ENCODE measurements around the gene NRG3. TPM values are rescaled to one million over a fixed set of nuclear protein-coding genes. Genes with fewer than 3 reads are reported as not detected.

Gene NRG3
- total RNA-seq, 2 experiments from 2014 or later = not detected

DNA sequence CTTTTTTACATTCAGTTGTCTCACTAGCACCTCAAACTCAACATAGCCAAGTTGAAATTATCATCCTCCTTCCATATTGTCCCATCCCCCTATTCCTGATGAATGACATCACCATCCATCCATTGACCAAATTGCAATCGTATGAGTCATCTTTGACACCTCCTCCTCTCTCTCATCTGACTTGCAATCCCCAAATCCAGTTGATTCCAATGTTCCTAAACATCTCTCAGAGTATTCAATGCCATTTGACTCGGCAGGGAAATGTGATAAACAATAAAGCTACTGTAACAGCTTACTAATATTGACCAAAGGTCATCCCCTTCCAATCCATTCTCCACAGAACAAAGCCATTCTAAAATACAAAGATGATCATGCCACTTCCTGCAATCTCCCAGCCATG, 1047.8 kb downstream of the NRG3 start:
- POLR2A ChIA-PET = no interaction called here
- TF ChIP-seq CTCF (conservative IDR thresholded peaks at IDR 0.05; ENCODE audit: low read length) = no peak
- no peak for TF ChIP-seq EZH2phosphoT487 (IDR thresholded peaks at IDR 0.05; ENCODE audit: borderline replicate concordance, low read depth, low read length)
- no peaks in the 10 kb centered on the region for H3K4me1 ChIP-seq (ENCODE audit: insufficient read depth, low read length, poor library complexity, severe bottlenecking)
- BruUV-seq (replicated peaks) = no TSS peak
- no peaks in the 10 kb centered on the region for H3K36me3 ChIP-seq (ENCODE audit: insufficient read depth, low read length)
- no peak overlapping the region for H3K4me2 ChIP-seq (ENCODE audit: low read length)
- H3K4me3 ChIP-seq (ENCODE audit: low read depth, low read length, poor library complexity, severe bottlenecking) = no peak overlapping the region
- no peak for DNase-seq (ENCODE audit: low spot score)
- H3K27ac ChIP-seq (ENCODE audit: low read depth, low read length, poor library complexity, severe bottlenecking) = no peak overlapping the region
- H3K9me3 ChIP-seq (ENCODE audit: low read length) = no peaks in the 10 kb centered on the region
- CTCF ChIA-PET (ENCODE audit: unreplicated experiment) = no interaction called here
- intact Hi-C loops (cut with micrococcal nuclease; ENCODE audit: unreplicated experiment) = no loop called here
- H3K79me2 ChIP-seq (ENCODE audit: insufficient read depth, low read depth, low read length) = no peaks in the 10 kb centered on the region
- no peaks in the 10 kb centered on the region for H3K9me2 ChIP-seq (ENCODE audit: insufficient read depth, low read length)
- H2AFZ ChIP-seq (ENCODE audit: low read length) = no peak overlapping the region
- no peaks in the 10 kb centered on the region for H4K20me1 ChIP-seq (ENCODE audit: insufficient read depth, low read length)

GRCh38 chr10:82924711-82925110, 1049.7 kb downstream of the NRG3 start:
- intact Hi-C loops (cut with micrococcal nuclease; ENCODE audit: unreplicated experiment) = no loop called here
- TF ChIP-seq CTCF (conservative IDR thresholded peaks at IDR 0.05; ENCODE audit: low read length) (no peak), EZH2phosphoT487 (IDR thresholded peaks at IDR 0.05; ENCODE audit: borderline replicate concordance, low read depth, low read length) (no peak)
- no TSS peak for BruUV-seq (replicated peaks)
- ChIA-PET POLR2A (interaction anchor here (0.6 to 0.7 kb wide), 2 partner anchors 10 to 825 kb away, joined by 3 read pairs; no protein-coding TSS in a partner anchor), CTCF (ENCODE audit: unreplicated experiment) (no interaction called here)
- H3K9me2 ChIP-seq (ENCODE audit: insufficient read depth, low read length) = no peaks in the 10 kb centered on the region
- no peaks in the 10 kb centered on the region for H3K79me2 ChIP-seq (ENCODE audit: insufficient read depth, low read depth, low read length)
- no peak overlapping the region for H2AFZ ChIP-seq (ENCODE audit: low read length)
- H3K9me3 ChIP-seq (ENCODE audit: low read length) = no peaks in the 10 kb centered on the region
- H3K36me3 ChIP-seq (ENCODE audit: insufficient read depth, low read length) = no peaks in the 10 kb centered on the region
- no peaks in the 10 kb centered on the region for H4K20me1 ChIP-seq (ENCODE audit: insufficient read depth, low read length)
- no peak overlapping the region for H3K4me3 ChIP-seq (ENCODE audit: low read depth, low read length, poor library complexity, severe bottlenecking)
- no peak overlapping the region for H3K4me2 ChIP-seq (ENCODE audit: low read length)
- no peaks in the 10 kb centered on the region for H3K4me1 ChIP-seq (ENCODE audit: insufficient read depth, low read length, poor library complexity, severe bottlenecking)
- DNase-seq (ENCODE audit: low spot score) = no peak
- H3K27ac ChIP-seq (ENCODE audit: low read depth, low read length, poor library complexity, severe bottlenecking) = no peak overlapping the region

DNA sequence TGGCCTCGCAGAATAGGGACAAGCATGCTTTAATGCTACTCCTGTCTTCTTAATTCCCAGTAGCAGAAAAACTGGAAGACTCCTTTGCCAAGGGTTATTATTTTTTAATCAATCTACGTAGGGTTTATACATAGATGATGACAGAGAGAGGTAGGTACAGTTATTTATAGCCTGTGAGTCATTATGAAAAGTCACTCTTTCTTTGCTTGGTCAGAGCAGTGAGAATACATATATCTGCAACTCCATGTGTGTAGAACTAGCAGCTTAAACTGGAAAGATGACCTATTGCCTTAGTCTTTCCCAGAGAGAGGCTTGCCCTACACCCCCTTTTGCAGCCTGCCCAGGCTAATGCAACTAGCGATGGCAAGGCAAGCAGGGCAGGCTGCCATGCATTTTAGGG, 1050.6 kb downstream of the NRG3 start:
- H3K36me3 ChIP-seq (ENCODE audit: insufficient read depth, low read length) = no peaks in the 10 kb centered on the region
- no peak overlapping the region for H3K27ac ChIP-seq (ENCODE audit: low read depth, low read length, poor library complexity, severe bottlenecking)
- no peak for DNase-seq (ENCODE audit: low spot score)
- H3K9me3 ChIP-seq (ENCODE audit: low read length) = no peaks in the 10 kb centered on the region
- intact Hi-C loops (cut with micrococcal nuclease; ENCODE audit: unreplicated experiment) = no loop called here
- H2AFZ ChIP-seq (ENCODE audit: low read length) = no peak overlapping the region
- no peaks in the 10 kb centered on the region for H3K79me2 ChIP-seq (ENCODE audit: insufficient read depth, low read depth, low read length)
- CTCF ChIA-PET (ENCODE audit: unreplicated experiment) = no interaction called here
- no peak overlapping the region for H3K4me2 ChIP-seq (ENCODE audit: low read length)
- no peaks in the 10 kb centered on the region for H4K20me1 ChIP-seq (ENCODE audit: insufficient read depth, low read length)
- POLR2A ChIA-PET = no interaction called here
- H3K4me1 ChIP-seq (ENCODE audit: insufficient read depth, low read length, poor library complexity, severe bottlenecking) = no peaks in the 10 kb centered on the region
- no peak for TF ChIP-seq CTCF (conservative IDR thresholded peaks at IDR 0.05; ENCODE audit: low read length)
- no peak for TF ChIP-seq EZH2phosphoT487 (IDR thresholded peaks at IDR 0.05; ENCODE audit: borderline replicate concordance, low read depth, low read length)
- BruUV-seq (replicated peaks) = no TSS peak
- H3K4me3 ChIP-seq (ENCODE audit: low read depth, low read length, poor library complexity, severe bottlenecking) = no peak overlapping the region
- no peaks in the 10 kb centered on the region for H3K9me2 ChIP-seq (ENCODE audit: insufficient read depth, low read length)
